CD14-positive monocyte (primary cell): ENCODE data around the gene HOXD8. TPM values are rescaled to one million over a fixed set of nuclear protein-coding genes. Genes with fewer than 3 reads are reported as not detected.

ENCODE experiments used
- DNase-seq, 3 donors: peaks; one replicate each; pipeline ENCODE4 v3.0.0-alpha.2; 2011 to 2022
- H2AFZ ChIP-seq: 2 replicates; pipeline ENCODE4 v1.6.0; 2012; ENCODE audit warnings: mild to moderate bottlenecking, low read depth, low read length, inconsistent platforms; ENCODE audit not compliant: insufficient read depth, poor library complexity, severe bottlenecking
- H3K27ac ChIP-seq, 2 donors: 1 replicate in 1 of 2; 2 replicates in 1 of 2; pipeline ENCODE4 v1.5.1; 2012 to 2013; ENCODE audit warnings: low read length in 2 of 2, control low read depth in 1 of 2, inconsistent platforms in 1 of 2, low read depth in 1 of 2, mild to moderate bottlenecking in 1 of 2
- H3K27me3 ChIP-seq, 2 donors: one replicate each; pipeline versions ENCODE4 v1.6.0 to v1.6.1; 2011 to 2013; ENCODE audit warnings: low read length in 2 of 2; ENCODE audit not compliant: control insufficient read depth in 2 of 2, insufficient read depth in 2 of 2
- H3K36me3 ChIP-seq, 2 donors: replicated peaks in 1 of 2; 1 replicate in 1 of 2; 2 replicates in 1 of 2; pipeline versions ENCODE4 v1.5.1 to v1.6.1; 2012 to 2013; ENCODE audit warnings: low read length in 2 of 2, control low read depth in 1 of 2, inconsistent platforms in 1 of 2, mild to moderate bottlenecking in 1 of 2; ENCODE audit not compliant: insufficient read depth in 2 of 2, control insufficient read depth in 1 of 2
- H3K4me1 ChIP-seq, 2 donors: 1 replicate in 1 of 2; 2 replicates in 1 of 2; pipeline versions ENCODE4 v1.5.1 to v1.6.1; 2012 to 2013; ENCODE audit warnings: low read length in 2 of 2, control low read depth in 1 of 2, inconsistent platforms in 1 of 2, mild to moderate bottlenecking in 1 of 2, moderate library complexity in 1 of 2; ENCODE audit not compliant: insufficient read depth in 2 of 2, control insufficient read depth in 1 of 2
- H3K4me2 ChIP-seq: replicated peaks from 2 replicates; pipeline ENCODE3; 2012; ENCODE audit warnings: low read length, moderate library complexity, mild to moderate bottlenecking; ENCODE audit not compliant: poor library complexity, severe bottlenecking; ENCODE audit errors: extremely low read depth
- H3K4me3 ChIP-seq, 3 experiments: fragments of 200-600 bp in 1 of 3; sonication (generic) in 1 of 3; replicated peaks in 1 of 3; 1 replicate in 2 of 3; 2 replicates in 1 of 3; pipeline ENCODE4 v1.5.1; 2011 to 2013; ENCODE audit warnings: low read length in 3 of 3, mild to moderate bottlenecking in 3 of 3, control low read depth in 2 of 3, low read depth in 2 of 3, inconsistent platforms in 1 of 3, moderate library complexity in 1 of 3
- H3K79me2 ChIP-seq: 2 replicates; pipeline ENCODE4 v1.6.0; 2012; ENCODE audit warnings: mild to moderate bottlenecking, control low read depth, inconsistent platforms, low read length, moderate library complexity; ENCODE audit not compliant: insufficient read depth
- H3K9ac ChIP-seq: 2 replicates; pipeline ENCODE4 v1.6.0; 2017; ENCODE audit warnings: low read length, mild to moderate bottlenecking; ENCODE audit not compliant: insufficient read depth, poor library complexity, severe bottlenecking
- H3K9me3 ChIP-seq, 2 donors: replicated peaks in 1 of 2; 1 replicate in 1 of 2; 2 replicates in 1 of 2; pipeline versions ENCODE4 v1.5.1 to v1.6.1; 2012 to 2013; ENCODE audit warnings: low read length in 2 of 2, control low read depth in 1 of 2; ENCODE audit not compliant: control insufficient read depth in 1 of 2, insufficient read depth in 1 of 2
- H4K20me1 ChIP-seq: 2 replicates; pipeline ENCODE4 v1.6.0; 2012; ENCODE audit warnings: mild to moderate bottlenecking, low read length, control low read depth, moderate library complexity; ENCODE audit not compliant: insufficient read depth
- H3K27ac Mint-ChIP-seq, 7 donors: one replicate each; pipeline ENCODE4 v1.8.0; 2020; ENCODE audit warnings: mild to moderate bottlenecking in 7 of 7, mixed read lengths in 7 of 7, moderate library complexity in 6 of 7, inconsistent platforms in 2 of 7
- H3K27me3 Mint-ChIP-seq, 3 donors: one replicate each; pipeline ENCODE4 v1.8.0; 2021 to 2022; ENCODE audit warnings: low read depth in 3 of 3, mild to moderate bottlenecking in 3 of 3, mixed read lengths in 3 of 3, moderate library complexity in 3 of 3, inconsistent platforms in 1 of 3
- H3K36me3 Mint-ChIP-seq, 2 donors: one replicate each; pipeline ENCODE4 v1.8.0; 2020; ENCODE audit warnings: mixed read lengths in 2 of 2, inconsistent platforms in 1 of 2, mild to moderate bottlenecking in 1 of 2
- H3K4me1 Mint-ChIP-seq: one replicate; pipeline ENCODE4 v1.8.0; 2020; ENCODE audit warnings: mild to moderate bottlenecking, mixed read lengths
- H3K4me3 Mint-ChIP-seq, 2 donors: one replicate each; pipeline ENCODE4 v1.8.0; 2020; ENCODE audit warnings: mild to moderate bottlenecking in 2 of 2, mixed read lengths in 2 of 2, moderate library complexity in 1 of 2
- H3K9me3 Mint-ChIP-seq, 7 donors: one replicate each; pipeline ENCODE4 v1.8.0; 2020 to 2022; ENCODE audit warnings: mixed read lengths in 7 of 7, mild to moderate bottlenecking in 6 of 7, moderate library complexity in 6 of 7, inconsistent platforms in 2 of 7
- WGBS: methylation state at CpG from one replicate; pipeline ENCODE4 v1.1.5; 2013; ENCODE audit warnings: missing lambda C conversion rate; ENCODE audit not compliant: insufficient coverage; 5-methylcytosine and 5-hydroxymethylcytosine counted together
- intact Hi-C, 2 donors: fragments of 100-400 bp; cut with micrococcal nuclease; formaldehyde crosslinking; loops; one replicate each; pipeline versions ENCODE4 v1.15.0 to v1.15.1; 2023
- polyA plus RNA-seq, 3 donors: library from polyadenylated mRNA; depleted of rRNA in 1 of 3; unstranded in 2 of 3; stranded (reverse) in 1 of 3; fragments of 300-500 nt in 2 of 3; fragments of >200 nt in 1 of 3; fragmentation: Illumina TruSeq in 2 of 3; gene quantifications; 1 replicate in 2 of 3; 2 replicates in 1 of 3; pipeline ENCODE4 v1.2.3, GENCODE V29; 2012 to 2021
- TF ChIP-seq, protein P1 (sequence below): fragments of 200-600 bp; IDR thresholded peaks from one replicate; pipeline ENCODE4 v1.8.0; 2022; ENCODE audit warnings: antibody characterized with exemption, mild to moderate bottlenecking

Gene HOXD8
- polyA plus RNA-seq, 3 donors = not detected

DNA sequence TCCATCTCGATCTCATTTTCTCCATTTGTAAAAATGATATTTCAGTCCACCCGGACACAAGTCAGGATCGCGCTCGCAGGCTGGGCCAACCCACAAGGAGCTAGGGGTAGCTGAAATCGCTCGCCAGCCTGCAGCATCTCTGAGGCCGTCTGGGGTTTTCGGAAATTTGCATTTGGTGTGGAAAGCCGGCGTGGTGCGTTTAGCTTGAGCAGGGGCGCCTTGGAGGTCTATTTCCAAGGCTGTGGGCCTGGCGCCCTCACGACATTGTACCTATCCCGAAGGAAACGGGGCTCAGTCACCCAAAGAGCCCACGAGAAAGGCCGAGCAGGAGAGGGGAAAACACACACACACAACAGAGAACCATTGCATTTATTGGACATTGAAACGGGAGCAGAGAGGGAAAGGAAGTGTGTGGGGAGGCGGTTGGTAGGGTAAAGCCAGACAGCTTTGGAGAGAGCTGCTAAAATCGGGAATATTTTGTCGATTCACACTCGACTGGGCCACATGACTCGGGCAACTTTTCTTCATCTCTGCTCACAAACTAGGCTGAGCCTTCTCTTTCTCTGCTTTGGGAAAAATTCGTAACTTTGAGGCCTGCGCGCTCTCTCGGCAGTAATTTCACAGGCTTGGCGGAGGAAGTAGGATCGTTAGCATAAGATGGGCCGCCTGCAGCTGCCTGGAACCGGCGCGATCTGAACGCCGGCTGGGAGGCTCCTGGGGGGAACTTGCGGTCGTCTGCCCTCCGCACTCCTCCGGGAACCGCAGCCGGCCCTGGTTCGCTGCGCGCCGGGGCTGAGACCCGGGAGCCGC lies 1.1 kb upstream of the HOXD8 start:
- Histone ChIP-seq H3K9ac (no peak overlapping the region), H3K36me3 (no peaks in the 10 kb centered on the region), H2AFZ (no peak overlapping the region), H3K4me3 (peak overlapping the region in 1 of 3 experiments; percentile 50), H3K4me2 (no peak overlapping the region), H3K4me1 (peaks cover 10 to 28% of the 10 kb centered on the region in 2 donors), H3K27ac (no peak overlapping the region), H3K79me2 (no peaks in the 10 kb centered on the region), H3K9me3 (peaks cover 0 to 56% of the 10 kb centered on the region in 2 donors), H3K27me3 (peaks cover 92 to 94% of the 10 kb centered on the region in 2 donors), H4K20me1 (no peaks in the 10 kb centered on the region)
- DNase-seq = no peak
- no peak overlapping the region for H3K27ac Mint-ChIP-seq
- H3K4me1 Mint-ChIP-seq = peaks cover 33% of the 10 kb centered on the region
- intact Hi-C loops = loop anchor here (5.0 kb wide), 2 partner anchors 524 to 1019 kb away; no protein-coding TSS in a partner anchor
- peaks cover 0 to 38% (median 17%) of the 10 kb centered on the region in 7 donors for H3K9me3 Mint-ChIP-seq
- peak overlapping the region in 1 of 2 donors; percentile 61 for H3K4me3 Mint-ChIP-seq
- TF ChIP-seq, protein P1, sequence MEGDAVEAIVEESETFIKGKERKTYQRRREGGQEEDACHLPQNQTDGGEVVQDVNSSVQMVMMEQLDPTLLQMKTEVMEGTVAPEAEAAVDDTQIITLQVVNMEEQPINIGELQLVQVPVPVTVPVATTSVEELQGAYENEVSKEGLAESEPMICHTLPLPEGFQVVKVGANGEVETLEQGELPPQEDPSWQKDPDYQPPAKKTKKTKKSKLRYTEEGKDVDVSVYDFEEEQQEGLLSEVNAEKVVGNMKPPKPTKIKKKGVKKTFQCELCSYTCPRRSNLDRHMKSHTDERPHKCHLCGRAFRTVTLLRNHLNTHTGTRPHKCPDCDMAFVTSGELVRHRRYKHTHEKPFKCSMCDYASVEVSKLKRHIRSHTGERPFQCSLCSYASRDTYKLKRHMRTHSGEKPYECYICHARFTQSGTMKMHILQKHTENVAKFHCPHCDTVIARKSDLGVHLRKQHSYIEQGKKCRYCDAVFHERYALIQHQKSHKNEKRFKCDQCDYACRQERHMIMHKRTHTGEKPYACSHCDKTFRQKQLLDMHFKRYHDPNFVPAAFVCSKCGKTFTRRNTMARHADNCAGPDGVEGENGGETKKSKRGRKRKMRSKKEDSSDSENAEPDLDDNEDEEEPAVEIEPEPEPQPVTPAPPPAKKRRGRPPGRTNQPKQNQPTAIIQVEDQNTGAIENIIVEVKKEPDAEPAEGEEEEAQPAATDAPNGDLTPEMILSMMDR = no peak
- WGBS = 9% methylated on average over 21 of the region's 49 CpGs
- H3K27me3 Mint-ChIP-seq = peaks cover 93 to 98% (median 93%) of the 10 kb centered on the region in 3 donors
- H3K36me3 Mint-ChIP-seq = peaks cover 0 to 20% of the 10 kb centered on the region in 2 donors

DNA sequence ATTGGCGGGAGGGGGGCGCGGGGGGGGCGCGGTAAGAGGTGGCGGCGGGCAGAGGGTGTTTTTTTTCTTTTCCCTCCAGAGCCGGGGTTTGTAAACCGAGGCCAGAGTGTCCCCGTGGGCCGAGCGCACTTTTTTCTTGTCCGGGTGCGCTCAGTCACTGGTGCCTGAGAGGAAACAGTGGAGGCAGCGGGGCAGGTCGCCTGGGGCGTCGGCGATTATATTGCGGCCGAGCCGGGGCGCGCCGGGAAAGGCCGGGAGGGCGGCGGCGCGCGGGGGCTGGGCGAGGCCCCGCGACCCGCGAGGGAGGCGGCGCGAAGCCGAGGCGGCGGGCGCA lies 275 bp downstream of the HOXD8 start:
- peaks cover 0 to 53% of the 10 kb centered on the region in 2 donors for H3K9me3 ChIP-seq
- H3K4me2 ChIP-seq = peak overlapping the region; percentile 68
- H3K4me3 ChIP-seq = peak overlapping the region in 1 of 3 experiments; percentile 50
- Mint-ChIP-seq H3K4me1 (peaks cover 30% of the 10 kb centered on the region), H3K27ac (no peak overlapping the region), H3K36me3 (peaks cover 0 to 19% of the 10 kb centered on the region in 2 donors), H3K9me3 (peaks cover 0 to 29% (median 16%) of the 10 kb centered on the region in 7 donors), H3K27me3 (peaks cover 93 to 98% (median 93%) of the 10 kb centered on the region in 3 donors), H3K4me3 (peak overlapping the region; percentile 55 to 61)
- intact Hi-C loops = loop anchor here (5.0 kb wide), 3 partner anchors 523 to 1792 kb away; no protein-coding TSS in a partner anchor
- no peaks in the 10 kb centered on the region for H3K36me3 ChIP-seq
- DNase-seq = no peak
- no peaks in the 10 kb centered on the region for H3K79me2 ChIP-seq
- peaks cover 92 to 94% of the 10 kb centered on the region in 2 donors for H3K27me3 ChIP-seq
- H3K27ac ChIP-seq = no peak overlapping the region
- H4K20me1 ChIP-seq = no peaks in the 10 kb centered on the region
- TF ChIP-seq, protein P1 = no peak
- WGBS = under 1% methylated on average over 38 of the region's 43 CpGs
- H2AFZ ChIP-seq = peak overlapping the region; percentile 40
- peaks cover 10 to 28% of the 10 kb centered on the region in 2 donors for H3K4me1 ChIP-seq
- H3K9ac ChIP-seq = no peak overlapping the region
